Activated B cell treated with CpG ODN at 0.5 μM for 24 hours (primary cell): ENCODE measurements around the gene PTK7. TPM values are rescaled to one million over a fixed set of nuclear protein-coding genes. Genes with fewer than 3 reads are reported as not detected.

Experiments
- ATAC-seq: fragments of 200-7000 bp; cut with Tn5 transposase; one replicate; pipeline ENCODE4 v1.10.0; 2021; ENCODE audit warnings: low read depth, mild to moderate bottlenecking, moderate library complexity
- CTCF ChIA-PET: fragments of 350-600 bp; sonication (Branson Sonifier 250); formaldehyde crosslinking; loops from one replicate; lab custom pipeline; 2021; ENCODE audit warnings: antibody characterized with exemption; lab: Charles Lee
- POLR2A ChIA-PET: fragments of 350-600 bp; sonication (Branson Sonifier 250); formaldehyde crosslinking; loops from one replicate; lab custom pipeline; 2021; ENCODE audit warnings: antibody characterized with exemption; lab: Charles Lee
- DNase-seq: peaks from one replicate; pipeline ENCODE4 v3.0.0; 2022
- H3K27ac Mint-ChIP-seq: one replicate; pipeline ENCODE4 v1.8.0; 2020; ENCODE audit warnings: mixed read lengths
- H3K27me3 Mint-ChIP-seq: one replicate; pipeline ENCODE4 v1.8.0; 2021; ENCODE audit warnings: mixed read lengths
- H3K36me3 Mint-ChIP-seq: one replicate; pipeline ENCODE4 v1.8.0; 2021; ENCODE audit warnings: low read depth, mixed read lengths
- H3K4me1 Mint-ChIP-seq: one replicate; pipeline ENCODE4 v1.8.0; 2021; ENCODE audit warnings: mixed read lengths
- H3K4me3 Mint-ChIP-seq: one replicate; pipeline ENCODE4 v1.8.0; 2020; ENCODE audit warnings: mild to moderate bottlenecking, mixed read lengths
- H3K9me3 Mint-ChIP-seq: one replicate; pipeline ENCODE4 v1.8.0; 2020; ENCODE audit warnings: mixed read lengths
- intact Hi-C: fragments of 100-400 bp; cut with micrococcal nuclease; formaldehyde crosslinking; loops from one replicate; pipeline ENCODE4 v1.15.1; 2024
- total RNA-seq: library from RNA; stranded (reverse); gene quantifications from 2 replicates; pipeline ENCODE4 v1.2.3, GENCODE V29; 2022
- TF ChIP-seq, protein P1 (sequence below): fragments of 200-600 bp; IDR thresholded peaks from one replicate; pipeline ENCODE4 v1.8.0; 2022; ENCODE audit warnings: antibody characterized with exemption, mild to moderate bottlenecking

The PTK7 gene
- total RNA-seq, 1 donor from 2014 or later: 0.82 TPM

DNA sequence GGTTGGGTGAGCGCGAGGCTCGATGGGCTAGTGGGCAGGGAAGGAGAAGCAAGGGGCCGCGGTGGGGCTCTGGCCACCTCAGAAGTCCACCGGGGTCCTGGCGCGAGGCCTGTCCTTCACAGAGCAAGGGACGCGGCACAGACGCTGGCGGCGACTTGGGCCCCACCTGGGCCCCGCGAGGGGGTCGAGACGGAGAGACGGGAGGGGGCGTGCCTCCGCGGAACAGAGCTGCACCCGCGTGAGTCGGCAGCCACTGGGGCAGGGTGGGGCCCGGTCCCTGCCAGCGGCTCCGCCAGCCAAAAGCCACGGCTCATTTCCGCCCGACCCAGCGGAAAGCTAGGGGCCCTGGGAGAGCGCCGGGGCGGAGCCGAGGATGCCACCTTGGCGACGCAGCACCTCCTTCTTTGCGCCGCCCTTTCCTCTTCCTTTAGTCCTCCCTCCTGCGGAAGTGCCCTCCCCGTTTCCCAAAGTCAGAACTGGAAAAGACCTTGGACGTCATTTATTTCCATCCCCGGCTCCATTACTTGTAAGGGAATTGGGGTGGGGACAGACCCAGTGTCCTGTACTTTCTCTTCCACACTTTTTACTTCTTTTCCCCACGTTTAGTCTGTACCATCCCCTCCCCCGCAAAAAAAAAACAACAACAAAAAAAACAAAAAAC lies 22.4 kb upstream of the PTK7 start, which contains the start of gene CUL7:
TSS of gene CUL7 (minus strand) at position 307 of the 661 bp plus-strand sequence. CDS start 1,063 bp downstream, outside the sequence.
- TF ChIP-seq, protein P1, sequence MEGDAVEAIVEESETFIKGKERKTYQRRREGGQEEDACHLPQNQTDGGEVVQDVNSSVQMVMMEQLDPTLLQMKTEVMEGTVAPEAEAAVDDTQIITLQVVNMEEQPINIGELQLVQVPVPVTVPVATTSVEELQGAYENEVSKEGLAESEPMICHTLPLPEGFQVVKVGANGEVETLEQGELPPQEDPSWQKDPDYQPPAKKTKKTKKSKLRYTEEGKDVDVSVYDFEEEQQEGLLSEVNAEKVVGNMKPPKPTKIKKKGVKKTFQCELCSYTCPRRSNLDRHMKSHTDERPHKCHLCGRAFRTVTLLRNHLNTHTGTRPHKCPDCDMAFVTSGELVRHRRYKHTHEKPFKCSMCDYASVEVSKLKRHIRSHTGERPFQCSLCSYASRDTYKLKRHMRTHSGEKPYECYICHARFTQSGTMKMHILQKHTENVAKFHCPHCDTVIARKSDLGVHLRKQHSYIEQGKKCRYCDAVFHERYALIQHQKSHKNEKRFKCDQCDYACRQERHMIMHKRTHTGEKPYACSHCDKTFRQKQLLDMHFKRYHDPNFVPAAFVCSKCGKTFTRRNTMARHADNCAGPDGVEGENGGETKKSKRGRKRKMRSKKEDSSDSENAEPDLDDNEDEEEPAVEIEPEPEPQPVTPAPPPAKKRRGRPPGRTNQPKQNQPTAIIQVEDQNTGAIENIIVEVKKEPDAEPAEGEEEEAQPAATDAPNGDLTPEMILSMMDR: no peak
- H3K27me3 Mint-ChIP-seq: no peaks in the 10 kb centered on the region
- ChIA-PET POLR2A (interaction anchor here (0.5 to 3.6 kb wide), 25 partner anchors 24 to 829 kb away, joined by 3 to 43 read pairs (median 4); partner anchors contain the start of genes CNPY3, KLHDC3, MEA1 and PEX6), CTCF (interaction anchor here (1.0 kb wide), 1 partner anchor 154 kb away, joined by 3 read pairs; no protein-coding TSS in a partner anchor)
- peak within 1 kb of the TSS; percentile 90 for H3K27ac Mint-ChIP-seq
- H3K4me1 Mint-ChIP-seq: peaks cover 37% of the 10 kb centered on the region
- DNase-seq (peak; percentile 81), ATAC-seq (peak; percentile 99)
- H3K4me3 Mint-ChIP-seq: peak within 1 kb of the TSS; percentile 90
- peaks cover 57% of the 10 kb centered on the region for H3K36me3 Mint-ChIP-seq
- no peaks in the 10 kb centered on the region for H3K9me3 Mint-ChIP-seq
- intact Hi-C loops: loop anchor here (1.0 to 10.0 kb wide), 5 partner anchors 32 to 311 kb away; partner anchors contain the start of genes CNPY3, DNPH1, KLHDC3 and RRP36

DNA sequence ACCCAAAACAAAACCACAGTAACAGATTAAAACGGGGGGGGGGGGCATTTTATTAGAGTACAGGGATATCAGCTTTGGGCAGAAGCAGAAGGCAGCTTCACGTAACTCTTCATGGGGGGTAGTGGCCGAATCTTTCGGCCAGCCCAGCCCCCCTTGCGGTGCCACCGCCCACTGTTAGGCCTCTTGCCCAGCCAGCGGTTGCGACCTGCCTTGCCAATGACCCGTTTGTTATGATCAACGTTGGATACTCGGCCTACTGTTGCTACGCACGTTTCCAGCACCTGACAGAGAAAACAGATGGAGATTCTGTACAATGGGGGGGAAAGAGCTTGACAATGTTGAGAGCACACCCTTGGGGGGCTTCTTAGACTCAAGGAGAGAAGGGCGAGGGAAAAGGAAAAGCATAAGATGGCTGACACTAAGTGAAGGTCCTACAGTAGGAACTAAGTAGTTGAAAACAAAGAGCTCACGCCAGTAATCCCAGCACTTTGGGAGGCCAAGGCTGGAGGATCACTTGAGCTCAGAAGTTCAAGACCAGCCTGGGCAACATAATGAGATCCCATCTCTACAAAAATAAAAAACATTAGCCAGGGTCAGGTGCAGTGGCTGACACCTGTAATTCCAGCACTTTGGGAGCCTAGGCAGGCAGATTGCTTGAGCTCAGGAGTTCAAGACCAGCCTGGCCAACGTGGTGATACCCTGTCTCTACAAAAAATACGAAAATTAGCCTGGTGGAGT lies 21.7 kb upstream of the PTK7 start:
- ChIA-PET POLR2A (interaction anchor here (0.5 to 3.6 kb wide), 28 partner anchors 24 to 764 kb away, joined by 3 to 43 read pairs (median 4); partner anchors contain the start of genes ABCC10, CNPY3, KLHDC3 and MEA1), CTCF (interaction anchor here (1.0 kb wide), 1 partner anchor 154 kb away, joined by 3 read pairs; no protein-coding TSS in a partner anchor)
- TF ChIP-seq, protein P1: no peak
- Mint-ChIP-seq H3K9me3 (no peaks in the 10 kb centered on the region), H3K4me3 (peak overlapping the region; percentile 90), H3K27ac (peak overlapping the region; percentile 90), H3K36me3 (peaks cover 58% of the 10 kb centered on the region), H3K4me1 (peaks cover 44% of the 10 kb centered on the region), H3K27me3 (no peaks in the 10 kb centered on the region)
- intact Hi-C loops: loop anchor here (10.0 kb wide), 2 partner anchors 170 to 310 kb away; partner anchors contain the start of genes DNPH1 and ZNF318
- no peak for DNase-seq
- no peak for ATAC-seq

DNA sequence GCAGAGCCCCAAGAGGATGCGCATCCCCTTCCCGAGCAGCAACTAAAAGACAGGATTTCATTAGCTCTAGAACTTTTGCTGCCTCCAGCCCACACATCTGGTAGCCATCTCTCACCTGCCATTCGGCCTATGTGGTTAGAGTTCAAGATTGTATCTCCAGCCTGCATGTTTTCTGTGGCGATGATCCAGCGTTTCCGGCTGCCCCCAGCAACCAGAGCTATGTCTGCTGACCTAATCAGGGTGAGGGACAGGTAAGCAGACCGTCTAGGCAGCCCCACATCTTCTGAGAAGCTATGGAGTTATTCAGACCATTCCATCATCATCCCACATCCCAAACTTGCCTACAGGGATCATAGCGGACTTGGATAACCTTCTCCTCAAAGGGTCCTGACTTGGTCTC lies 20.1 kb upstream of the PTK7 start:
- H3K4me1 Mint-ChIP-seq: peaks cover 60% of the 10 kb centered on the region
- intact Hi-C loops: loop anchor here (5.0 to 10.0 kb wide), 3 partner anchors 169 to 309 kb away; partner anchors contain the start of genes BICRAL, DNPH1 and ZNF318
- no peaks in the 10 kb centered on the region for H3K9me3 Mint-ChIP-seq
- POLR2A ChIA-PET: interaction anchor here (0.9 to 3.6 kb wide), 4 partner anchors 23 to 77 kb away, joined by 3 to 37 read pairs (median 3); partner anchors contain the start of genes KLHDC3 and RRP36
- H3K36me3 Mint-ChIP-seq: peaks cover 48% of the 10 kb centered on the region
- H3K27me3 Mint-ChIP-seq: no peaks in the 10 kb centered on the region
- TF ChIP-seq, protein P1: no peak
- H3K4me3 Mint-ChIP-seq: no peak overlapping the region
- DNase-seq (no peak), ATAC-seq (no peak)
- peak overlapping the region; percentile 30 for H3K27ac Mint-ChIP-seq
- CTCF ChIA-PET: no interaction called here

DNA sequence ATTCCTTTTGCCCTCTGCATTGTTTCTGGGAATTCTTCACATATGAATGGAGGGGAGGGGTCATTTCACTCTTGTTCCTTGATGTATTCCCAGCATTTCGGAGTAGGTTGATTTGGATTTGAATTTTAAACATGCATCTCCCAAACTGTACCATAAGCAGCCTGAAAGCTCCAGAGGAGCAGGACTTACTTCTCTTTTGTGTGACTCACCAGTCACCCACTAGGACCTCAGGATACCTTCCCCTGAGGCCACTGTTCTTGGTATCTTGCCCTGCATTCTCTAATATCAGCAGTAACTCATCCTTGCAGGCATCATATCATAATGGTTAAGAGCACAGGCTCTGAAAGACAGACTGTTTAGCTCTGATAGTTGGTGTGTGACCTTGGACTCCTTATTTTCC lies 17.6 kb upstream of the PTK7 start:
- H3K4me3 Mint-ChIP-seq: peak overlapping the region; percentile 95
- TF ChIP-seq, protein P1: no peak
- POLR2A ChIA-PET: interaction anchor here (0.6 to 2.9 kb wide), 16 partner anchors 9 to 578 kb away, joined by 3 to 33 read pairs (median 4); partner anchors contain the start of genes CNPY3, CUL9, KLHDC3 and MEA1
- H3K9me3 Mint-ChIP-seq: no peaks in the 10 kb centered on the region
- H3K36me3 Mint-ChIP-seq: peaks cover 45% of the 10 kb centered on the region
- peak overlapping the region; percentile 97 for H3K27ac Mint-ChIP-seq
- no peak for ATAC-seq
- H3K27me3 Mint-ChIP-seq: no peaks in the 10 kb centered on the region
- peaks cover 45% of the 10 kb centered on the region for H3K4me1 Mint-ChIP-seq
- no peak for DNase-seq
- CTCF ChIA-PET: no interaction called here
- intact Hi-C loops: loop anchor here (2.0 to 10.0 kb wide), 5 partner anchors 74 to 518 kb away; partner anchors contain the start of genes BICRAL, DNPH1, POLH and PPP2R5D
